NCI-H146 treated with DMSO at 0.1 percent for 48 hours (cell line): Measurements from ENCODE around the gene TLX3.
"Not testable (repeated sequence)": the region's sequence is repeated elsewhere in the genome, so short reads cannot be mapped to it uniquely, and the experiment has no call there.

Experiments used
- DNase-seq: peaks from one replicate; lab custom pipeline; 2025; ENCODE audit not compliant: unreplicated experiment; lab: John Stamatoyannopoulos, UW

Gene TLX3

DNA sequence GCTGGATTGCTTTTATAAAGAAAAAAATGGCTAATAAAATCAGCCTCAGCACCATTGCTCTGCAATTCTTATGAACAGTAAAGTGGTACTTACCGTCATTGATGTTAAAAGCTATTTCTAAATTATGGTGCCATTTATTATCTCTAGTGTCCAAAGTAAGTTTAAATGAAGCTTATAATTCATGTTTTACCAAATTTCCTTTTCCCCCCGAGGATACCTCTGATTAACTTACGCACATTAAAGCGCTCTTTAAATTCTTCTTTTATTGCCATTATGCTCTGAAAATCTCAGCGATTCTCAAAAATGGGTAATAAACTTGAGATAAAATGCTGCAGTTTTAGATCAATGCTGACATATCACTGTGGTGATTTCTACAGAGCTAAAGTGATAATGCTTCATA is 13.5 kb downstream of the TLX3 start:
- DNase-seq, result no peak

DNA sequence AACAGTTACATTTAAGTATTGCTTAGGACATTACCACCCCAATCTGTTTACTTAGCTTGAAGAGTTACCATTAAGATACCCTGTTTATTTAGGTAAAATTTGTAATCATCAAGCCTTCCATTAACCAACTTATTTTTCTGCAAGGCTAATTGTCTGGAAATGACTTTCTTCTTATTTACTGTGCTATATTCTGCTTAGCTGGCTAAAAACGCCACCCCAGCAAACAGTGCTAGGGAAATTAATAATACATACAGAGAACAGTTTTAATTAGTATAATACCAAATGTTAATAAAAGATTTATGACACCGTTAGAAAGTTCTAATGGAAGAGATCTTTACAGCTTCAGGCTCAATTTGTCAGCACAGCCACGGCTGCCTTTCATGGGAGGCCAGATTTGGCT is 14.0 kb downstream of the TLX3 start:
- no peak for DNase-seq

DNA sequence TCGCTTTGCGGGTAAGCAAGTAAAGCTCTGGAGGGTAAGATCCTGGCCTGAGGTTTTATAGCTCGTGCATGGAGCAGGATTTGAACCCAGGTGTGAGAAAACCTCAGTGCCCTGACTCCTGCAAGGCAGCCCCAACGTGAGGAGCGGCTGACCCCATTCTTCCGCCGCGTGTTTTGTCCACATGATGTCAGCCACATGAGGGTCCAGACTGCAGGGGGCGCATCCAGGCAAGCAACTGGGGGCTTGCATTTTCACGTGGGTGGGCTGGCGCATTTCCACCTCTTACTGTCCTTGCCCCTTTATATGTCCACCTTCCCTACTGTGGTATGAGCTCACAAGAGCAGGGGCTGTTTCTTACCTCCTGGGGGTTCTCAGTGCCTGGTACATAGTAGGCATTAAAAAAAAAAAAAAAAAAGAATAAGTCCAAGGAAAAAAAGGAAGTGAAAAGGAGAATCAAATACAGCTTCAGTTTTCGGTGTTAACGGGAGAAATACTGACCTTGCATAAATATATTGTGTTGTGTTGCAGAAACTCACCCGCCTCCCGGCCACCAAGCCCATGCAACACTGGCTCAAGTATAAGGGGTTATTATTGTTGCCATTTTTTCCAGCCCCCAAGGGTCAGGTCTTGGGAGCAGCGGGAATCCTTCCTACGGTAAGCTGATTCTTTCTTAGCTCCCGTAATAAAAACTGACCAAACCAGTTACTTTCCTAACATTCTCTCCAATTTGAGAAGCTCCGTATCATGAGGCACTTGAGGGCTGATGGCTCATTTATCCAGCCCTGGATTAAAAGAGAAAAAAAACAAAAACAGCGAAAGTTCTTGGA is 15.0 kb downstream of the TLX3 start:
- DNase-seq, result no peak

DNA sequence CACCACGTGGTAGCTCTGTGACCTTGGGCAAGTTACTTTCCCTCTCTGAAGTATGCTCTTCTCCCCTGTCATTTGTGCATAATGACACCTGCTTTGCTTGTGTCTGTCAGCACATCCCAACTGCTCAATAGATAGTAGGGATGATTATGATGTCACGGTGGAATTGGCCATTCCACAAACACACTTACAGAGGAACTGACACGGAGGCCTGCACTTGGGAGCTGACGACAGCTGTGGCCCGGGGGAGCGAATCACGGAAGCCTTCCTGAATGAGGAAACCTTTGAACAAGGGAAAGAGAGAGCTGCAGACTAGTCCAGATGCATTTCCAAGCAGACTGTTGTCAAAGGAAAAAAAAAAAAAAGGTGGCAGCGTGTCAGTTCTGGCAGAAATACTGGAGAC is 21.0 kb downstream of the TLX3 start:
- no peak for DNase-seq

DNA sequence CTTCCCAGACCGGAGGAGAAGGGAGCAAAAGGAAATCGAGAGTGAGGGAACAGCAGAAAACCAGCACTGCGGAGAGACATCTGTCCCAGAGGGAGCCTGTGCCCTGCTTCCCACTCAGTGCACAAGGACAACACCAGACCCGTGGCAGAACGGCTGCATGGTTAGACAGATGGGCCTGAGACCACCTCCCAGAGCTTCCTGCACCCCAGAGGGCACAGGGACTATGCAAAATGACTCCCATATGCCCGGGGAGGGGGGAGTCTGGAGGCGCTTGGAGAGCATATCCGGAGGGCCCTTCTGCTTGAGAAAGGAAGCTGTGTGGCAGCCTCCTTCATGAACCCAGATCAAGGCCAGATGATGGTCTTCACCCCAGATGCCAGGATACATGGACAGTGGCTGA is 26.6 kb downstream of the TLX3 start:
- no peak for DNase-seq

DNA sequence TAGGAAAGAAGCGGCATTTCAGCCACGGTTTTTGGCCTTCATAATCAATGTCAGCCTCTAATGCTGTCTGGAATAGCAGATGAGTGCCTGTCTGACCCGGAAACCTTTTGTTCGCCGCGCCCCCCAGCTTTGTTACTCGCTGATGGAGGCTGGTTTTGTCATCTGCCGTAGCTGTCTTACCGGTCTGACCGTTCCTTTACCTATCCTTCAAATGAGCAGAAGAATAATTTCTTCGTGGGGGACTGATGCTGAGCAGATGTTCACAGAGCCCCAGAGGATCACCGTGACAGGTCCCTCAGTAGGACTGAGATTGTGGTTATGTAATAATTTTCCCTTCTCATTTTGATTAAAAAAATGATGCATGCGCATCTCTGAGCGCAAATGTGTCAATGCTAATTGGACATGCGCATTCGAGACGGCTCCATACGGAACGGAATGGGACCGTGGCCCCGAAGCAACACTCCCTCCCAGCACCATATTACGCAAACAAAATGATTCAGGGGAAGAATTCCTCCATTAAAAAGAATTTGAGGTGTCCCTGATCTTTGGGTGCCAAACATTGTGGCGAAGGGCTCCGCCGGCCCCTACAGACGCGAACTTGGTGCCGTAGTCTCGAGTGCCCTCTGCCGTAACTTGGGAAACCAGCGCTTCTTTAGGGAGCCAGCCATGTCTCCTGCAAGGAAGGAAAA is 27.6 kb downstream of the TLX3 start:
- DNase-seq, result no peak

DNA sequence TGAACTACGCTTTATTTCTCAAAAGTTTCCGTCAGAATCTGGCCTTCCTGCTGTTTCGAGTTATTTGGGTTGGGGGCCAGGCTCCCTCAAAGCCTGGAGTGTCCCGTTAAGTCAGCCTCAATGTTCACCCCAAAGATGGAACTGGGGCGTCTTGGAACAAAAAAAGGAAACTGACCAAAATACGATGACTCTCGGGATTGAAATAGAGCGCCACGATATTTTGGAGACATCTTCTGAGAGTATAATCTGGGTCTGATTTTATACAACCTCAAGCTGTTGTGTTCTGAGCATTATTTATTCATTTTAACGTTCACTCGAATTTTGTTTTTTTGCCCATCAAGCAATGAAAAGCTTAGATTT is 28.1 kb downstream of the TLX3 start:
- no peak for DNase-seq

DNA sequence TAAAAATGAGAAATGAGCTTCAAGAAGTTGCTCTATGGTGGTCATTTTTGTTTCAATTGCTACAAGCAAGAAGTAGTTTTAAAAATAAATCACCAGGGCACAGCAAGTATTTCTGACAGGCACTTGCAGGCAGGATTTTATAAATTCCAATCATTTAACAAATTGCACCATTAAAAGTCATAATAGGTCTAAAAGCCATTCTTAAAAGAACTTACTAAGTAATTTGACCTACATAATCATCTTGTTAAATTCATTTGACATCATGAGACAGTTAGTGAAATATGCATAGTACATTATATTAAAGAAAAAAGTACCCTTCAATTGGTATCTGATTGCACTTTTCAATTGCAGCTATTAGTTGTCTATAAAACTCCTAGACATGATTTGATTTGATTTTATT is 31.0 kb downstream of the TLX3 start:
- DNase-seq, result no peak

DNA sequence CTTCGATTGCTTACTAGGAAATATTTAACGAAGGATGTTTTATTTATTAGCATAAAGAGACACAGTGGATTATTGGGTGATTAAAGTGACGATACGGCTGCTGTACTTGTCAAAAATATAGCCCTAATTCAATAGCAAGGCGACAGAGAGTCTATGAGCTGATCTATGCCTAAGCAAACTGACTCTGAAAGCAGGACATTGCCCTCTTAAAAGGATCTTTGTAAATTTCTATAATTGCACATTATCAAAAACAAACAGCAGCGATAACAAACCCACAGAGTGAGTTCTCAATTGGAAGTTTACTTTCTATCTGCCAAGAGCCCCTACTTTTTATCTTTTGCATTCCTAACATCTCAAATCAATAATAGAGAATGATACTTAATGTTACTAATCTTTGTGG is 31.4 kb downstream of the TLX3 start:
- DNase-seq, result peak; percentile 29

DNA sequence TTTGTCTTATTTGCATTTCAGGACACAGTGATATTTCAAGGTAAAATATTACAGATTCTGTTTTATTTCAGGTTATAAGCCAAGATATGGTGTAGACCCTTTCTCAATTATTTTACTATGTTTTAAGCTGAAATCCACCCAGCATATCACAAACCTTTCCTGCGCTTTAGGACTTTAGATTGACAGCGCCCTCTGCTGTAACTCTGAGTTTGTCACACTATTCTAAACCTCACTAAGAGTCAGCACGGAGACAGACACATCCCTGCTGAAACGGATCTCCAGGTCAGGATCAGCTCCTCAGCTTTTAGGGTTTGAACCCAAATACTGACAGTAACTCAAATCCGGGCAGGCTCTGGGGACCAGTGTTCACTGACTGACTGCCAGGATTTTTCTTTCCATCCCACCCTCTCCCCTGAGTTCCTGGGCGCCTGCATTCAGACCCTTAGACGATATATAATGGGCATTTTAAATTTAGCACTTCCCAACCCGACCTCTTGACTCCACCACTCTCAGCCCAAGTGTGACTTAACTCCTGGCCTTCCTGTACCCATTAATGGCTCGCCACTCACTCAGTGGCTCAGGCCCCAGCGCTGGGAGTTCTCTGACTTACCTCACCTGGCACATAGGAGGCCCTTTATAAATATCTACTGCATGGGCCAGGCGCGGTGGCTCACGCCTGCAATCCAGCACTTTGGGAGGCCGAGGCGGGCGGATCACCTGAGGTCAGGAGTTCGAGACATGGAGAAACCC is 33.5 kb downstream of the TLX3 start:
- peak; percentile 25 for DNase-seq

DNA sequence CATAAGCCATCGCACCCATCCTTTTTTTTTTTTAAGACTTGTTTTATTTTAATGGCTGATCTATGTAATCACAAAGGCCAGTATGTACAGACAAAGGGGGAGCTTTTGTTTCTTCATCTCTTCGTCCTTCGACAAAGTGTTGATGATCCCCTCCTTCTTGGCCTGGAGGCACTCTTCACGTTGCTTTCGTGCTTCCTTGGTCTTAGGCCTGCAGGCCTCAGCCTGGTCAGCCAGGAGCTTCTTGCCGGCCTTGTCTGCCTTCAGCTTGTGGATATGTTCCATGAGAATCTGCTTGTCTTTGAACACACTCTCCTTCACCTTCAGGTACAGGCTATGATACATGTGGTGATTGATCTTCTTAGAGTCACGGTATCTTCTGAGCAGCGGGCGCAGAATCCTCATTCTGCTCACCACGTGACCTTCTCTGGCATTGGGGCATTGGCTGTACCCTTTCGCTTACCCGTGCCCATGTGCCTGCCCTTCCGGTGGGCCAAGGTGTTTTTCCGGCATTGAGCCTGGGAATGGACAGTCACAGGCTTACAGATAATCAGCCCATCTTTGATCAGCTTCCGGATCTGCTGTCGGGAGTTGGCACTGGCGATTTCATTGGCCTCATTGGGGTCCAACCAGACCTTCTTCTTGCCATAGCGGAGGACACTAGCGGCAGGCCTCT is 36.0 kb downstream of the TLX3 start:
- DNase-seq, result no peak

DNA sequence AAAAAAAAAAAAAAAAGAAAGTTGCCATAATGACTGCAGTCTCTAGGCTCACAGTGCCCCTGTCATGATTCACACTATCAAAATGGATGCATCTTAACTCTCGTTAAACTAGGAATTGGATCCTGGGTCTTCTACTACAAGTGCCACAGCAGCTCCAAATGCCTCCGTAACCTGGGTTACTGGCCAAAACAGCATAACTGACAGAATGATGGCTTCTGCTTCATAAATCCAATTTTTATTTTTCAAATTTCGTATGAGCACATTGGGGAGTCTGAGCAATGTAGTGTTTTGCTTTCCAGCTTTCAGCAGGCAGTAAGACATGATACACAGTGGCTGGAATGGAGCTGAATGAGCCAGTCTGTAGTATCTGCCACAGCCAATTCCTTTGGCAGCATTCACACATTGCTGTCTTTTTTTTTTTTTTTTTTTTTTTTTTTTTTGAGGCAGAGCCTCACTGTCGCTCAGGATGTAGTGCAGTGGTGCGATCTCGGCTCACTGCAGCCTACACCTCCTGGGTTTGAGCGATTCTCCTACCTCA is 42.6 kb downstream of the TLX3 start:
- no peak for DNase-seq

DNA sequence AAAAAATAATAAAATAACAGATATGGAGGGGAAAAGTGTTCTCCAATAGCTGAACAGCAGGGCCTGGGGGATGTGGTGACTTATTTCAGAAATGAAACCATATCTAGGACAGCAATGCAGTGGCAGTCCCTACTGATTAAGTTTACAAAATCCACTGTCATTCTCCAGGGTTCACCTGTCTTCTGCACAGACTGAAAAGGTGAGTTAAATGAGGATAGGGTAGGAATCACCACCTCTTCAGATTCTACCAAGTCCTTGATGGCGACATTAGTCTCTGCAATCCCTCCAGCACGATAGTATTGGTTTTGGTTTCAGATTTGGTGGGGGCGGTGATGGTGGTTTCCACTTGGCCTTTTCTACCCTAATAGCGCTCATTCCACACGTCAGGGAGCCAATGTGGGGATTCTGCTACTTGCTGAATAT is 46.3 kb downstream of the TLX3 start:
- no peak for DNase-seq

DNA sequence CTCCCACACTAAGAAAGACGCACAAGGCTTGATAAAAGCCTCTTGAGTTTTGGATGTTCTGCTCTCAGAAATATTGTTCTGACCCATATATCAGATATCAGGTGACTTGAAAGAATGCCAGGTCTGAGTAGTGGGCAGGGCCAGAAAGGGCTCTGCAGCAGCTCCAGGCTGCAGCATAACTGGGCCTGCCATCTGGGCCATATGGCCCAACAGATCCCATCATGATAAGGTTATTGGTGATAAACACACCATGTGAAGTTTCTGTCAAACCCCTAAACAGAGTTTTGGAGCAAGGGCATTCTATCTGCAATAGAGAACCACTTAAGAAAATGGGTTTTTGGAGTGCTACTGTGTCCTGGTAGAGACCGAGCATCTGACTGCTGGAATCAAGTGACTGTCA is 48.8 kb downstream of the TLX3 start:
- no peak for DNase-seq

DNA sequence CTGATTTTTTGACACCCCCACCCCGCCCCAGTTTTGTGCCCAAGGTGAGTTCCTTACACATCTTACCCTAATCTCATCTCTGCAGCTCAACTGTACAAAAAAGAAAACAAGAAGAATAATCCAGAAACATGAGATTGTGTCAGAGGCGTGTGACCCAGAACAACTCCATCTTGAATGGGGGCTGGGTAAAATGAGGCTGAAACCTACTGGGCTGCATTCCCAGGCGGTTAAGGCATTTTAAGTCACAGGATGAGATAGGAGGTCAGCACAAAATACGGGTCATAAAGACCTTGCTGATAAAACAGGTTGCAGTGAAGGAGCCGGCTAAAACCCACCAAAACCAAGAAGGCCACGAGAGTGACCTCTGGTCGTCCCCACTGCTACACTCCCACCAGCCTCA is 52.1 kb downstream of the TLX3 start:
- not testable (repeated sequence) for DNase-seq
